Liver (tissue), 3 donors: ENCODE data around the gene ZNF583.

Source experiments
- EGR1 ChIP-seq, 2 donors: IDR thresholded peaks; 2 replicates each; pipeline ENCODE4 v1.6.1; 2016 to 2018; ENCODE audit warnings: antibody characterized with exemption in 2 of 2, low read depth in 2 of 2
- GABPA ChIP-seq, 2 donors: IDR thresholded peaks in 1 of 2; conservative IDR thresholded peaks in 1 of 2; 2 replicates each; pipeline ENCODE4 v1.6.1; 2016; ENCODE audit warnings: antibody characterized with exemption in 2 of 2, mild to moderate bottlenecking in 1 of 2, moderate library complexity in 1 of 2
- HNF4A ChIP-seq, 2 donors: conservative IDR thresholded peaks; 2 replicates each; pipeline ENCODE4 v1.6.1; 2016; ENCODE audit warnings: antibody characterized with exemption in 2 of 2, mild to moderate bottlenecking in 2 of 2
- HNF4G ChIP-seq: IDR thresholded peaks from 2 replicates; pipeline ENCODE4 v1.6.1; 2016; ENCODE audit warnings: antibody characterized with exemption
- JUND ChIP-seq, 2 donors: IDR thresholded peaks; 2 replicates each; pipeline ENCODE4 v1.6.1; 2016; ENCODE audit warnings: antibody characterized with exemption in 2 of 2
- RAD21 ChIP-seq, 2 donors: IDR thresholded peaks; 2 replicates each; pipeline ENCODE4 v1.6.1; 2016; ENCODE audit warnings: antibody characterized with exemption in 2 of 2, mild to moderate bottlenecking in 2 of 2
- SP1 ChIP-seq: IDR thresholded peaks from 2 replicates; pipeline ENCODE4 v1.6.1; 2018; ENCODE audit warnings: antibody characterized with exemption, mild to moderate bottlenecking
- TAF1 ChIP-seq: conservative IDR thresholded peaks from 2 replicates; pipeline ENCODE4 v1.6.1; 2016; ENCODE audit warnings: antibody characterized with exemption, mild to moderate bottlenecking
- YY1 ChIP-seq: IDR thresholded peaks from 2 replicates; pipeline ENCODE4 v1.6.1; 2016; ENCODE audit warnings: antibody characterized with exemption, mild to moderate bottlenecking
- TF ChIP-seq, protein P1 (sequence below): fragments of 150-350 bp; IDR thresholded peaks from 2 replicates; pipeline ENCODE4 v1.5.1; 2017; ENCODE audit warnings: improper control_type of control experiment, low read depth, low read length; ENCODE audit not compliant: missing input control
- TF ChIP-seq, protein P2 (sequence below): IDR thresholded peaks from 2 replicates; pipeline ENCODE4 v1.6.1; 2016; ENCODE audit warnings: antibody characterized with exemption, mild to moderate bottlenecking
- TF ChIP-seq, protein P3 (sequence below): IDR thresholded peaks from 2 replicates; pipeline ENCODE4 v1.6.1; 2016; ENCODE audit warnings: antibody characterized with exemption
- TF ChIP-seq, protein P4 (sequence below): IDR thresholded peaks from 2 replicates; pipeline ENCODE4 v1.6.1; 2016; ENCODE audit warnings: antibody characterized with exemption
- TF ChIP-seq, protein P5 (sequence below): IDR thresholded peaks from 2 replicates; pipeline ENCODE4 v1.6.1; 2016; ENCODE audit warnings: antibody characterized with exemption
- donor health status: healthy.
- donor health status: healthy.

DNA sequence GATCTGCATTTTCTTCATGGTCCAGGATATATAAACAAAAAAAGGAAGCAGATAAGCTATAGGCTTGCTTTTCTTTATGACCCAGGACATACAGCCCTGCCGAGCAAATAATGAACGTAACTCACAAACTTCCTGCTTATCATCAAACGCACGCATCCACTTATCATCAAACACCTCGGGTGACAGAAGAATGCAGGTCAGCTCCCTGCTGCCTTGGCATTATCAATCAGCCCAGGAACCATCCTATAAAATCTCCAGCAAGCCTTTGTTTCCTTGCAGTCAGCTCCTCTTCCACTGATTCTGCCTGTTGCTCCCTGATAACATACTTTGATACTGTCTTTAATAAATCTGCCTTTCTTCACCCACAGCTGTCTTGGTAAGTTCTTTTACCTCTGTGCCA, 5.3 kb upstream of the ZNF583 start:
- TF ChIP-seq, protein P1, sequence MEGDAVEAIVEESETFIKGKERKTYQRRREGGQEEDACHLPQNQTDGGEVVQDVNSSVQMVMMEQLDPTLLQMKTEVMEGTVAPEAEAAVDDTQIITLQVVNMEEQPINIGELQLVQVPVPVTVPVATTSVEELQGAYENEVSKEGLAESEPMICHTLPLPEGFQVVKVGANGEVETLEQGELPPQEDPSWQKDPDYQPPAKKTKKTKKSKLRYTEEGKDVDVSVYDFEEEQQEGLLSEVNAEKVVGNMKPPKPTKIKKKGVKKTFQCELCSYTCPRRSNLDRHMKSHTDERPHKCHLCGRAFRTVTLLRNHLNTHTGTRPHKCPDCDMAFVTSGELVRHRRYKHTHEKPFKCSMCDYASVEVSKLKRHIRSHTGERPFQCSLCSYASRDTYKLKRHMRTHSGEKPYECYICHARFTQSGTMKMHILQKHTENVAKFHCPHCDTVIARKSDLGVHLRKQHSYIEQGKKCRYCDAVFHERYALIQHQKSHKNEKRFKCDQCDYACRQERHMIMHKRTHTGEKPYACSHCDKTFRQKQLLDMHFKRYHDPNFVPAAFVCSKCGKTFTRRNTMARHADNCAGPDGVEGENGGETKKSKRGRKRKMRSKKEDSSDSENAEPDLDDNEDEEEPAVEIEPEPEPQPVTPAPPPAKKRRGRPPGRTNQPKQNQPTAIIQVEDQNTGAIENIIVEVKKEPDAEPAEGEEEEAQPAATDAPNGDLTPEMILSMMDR = no peak
- TF ChIP-seq, protein P2, sequence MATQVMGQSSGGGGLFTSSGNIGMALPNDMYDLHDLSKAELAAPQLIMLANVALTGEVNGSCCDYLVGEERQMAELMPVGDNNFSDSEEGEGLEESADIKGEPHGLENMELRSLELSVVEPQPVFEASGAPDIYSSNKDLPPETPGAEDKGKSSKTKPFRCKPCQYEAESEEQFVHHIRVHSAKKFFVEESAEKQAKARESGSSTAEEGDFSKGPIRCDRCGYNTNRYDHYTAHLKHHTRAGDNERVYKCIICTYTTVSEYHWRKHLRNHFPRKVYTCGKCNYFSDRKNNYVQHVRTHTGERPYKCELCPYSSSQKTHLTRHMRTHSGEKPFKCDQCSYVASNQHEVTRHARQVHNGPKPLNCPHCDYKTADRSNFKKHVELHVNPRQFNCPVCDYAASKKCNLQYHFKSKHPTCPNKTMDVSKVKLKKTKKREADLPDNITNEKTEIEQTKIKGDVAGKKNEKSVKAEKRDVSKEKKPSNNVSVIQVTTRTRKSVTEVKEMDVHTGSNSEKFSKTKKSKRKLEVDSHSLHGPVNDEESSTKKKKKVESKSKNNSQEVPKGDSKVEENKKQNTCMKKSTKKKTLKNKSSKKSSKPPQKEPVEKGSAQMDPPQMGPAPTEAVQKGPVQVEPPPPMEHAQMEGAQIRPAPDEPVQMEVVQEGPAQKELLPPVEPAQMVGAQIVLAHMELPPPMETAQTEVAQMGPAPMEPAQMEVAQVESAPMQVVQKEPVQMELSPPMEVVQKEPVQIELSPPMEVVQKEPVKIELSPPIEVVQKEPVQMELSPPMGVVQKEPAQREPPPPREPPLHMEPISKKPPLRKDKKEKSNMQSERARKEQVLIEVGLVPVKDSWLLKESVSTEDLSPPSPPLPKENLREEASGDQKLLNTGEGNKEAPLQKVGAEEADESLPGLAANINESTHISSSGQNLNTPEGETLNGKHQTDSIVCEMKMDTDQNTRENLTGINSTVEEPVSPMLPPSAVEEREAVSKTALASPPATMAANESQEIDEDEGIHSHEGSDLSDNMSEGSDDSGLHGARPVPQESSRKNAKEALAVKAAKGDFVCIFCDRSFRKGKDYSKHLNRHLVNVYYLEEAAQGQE = no peak
- no peak for TF ChIP-seq YY1
- no peak for TF ChIP-seq GABPA (IDR thresholded peaks at IDR 0.05 in 1 of 2, conservative IDR thresholded peaks at IDR 0.05 in 1 of 2)
- no peak for TF ChIP-seq JUND (IDR thresholded peaks at IDR 0.05)
- TF ChIP-seq, protein P3, sequence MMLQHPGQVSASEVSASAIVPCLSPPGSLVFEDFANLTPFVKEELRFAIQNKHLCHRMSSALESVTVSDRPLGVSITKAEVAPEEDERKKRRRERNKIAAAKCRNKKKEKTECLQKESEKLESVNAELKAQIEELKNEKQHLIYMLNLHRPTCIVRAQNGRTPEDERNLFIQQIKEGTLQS = no peak
- TF ChIP-seq, protein P4, sequence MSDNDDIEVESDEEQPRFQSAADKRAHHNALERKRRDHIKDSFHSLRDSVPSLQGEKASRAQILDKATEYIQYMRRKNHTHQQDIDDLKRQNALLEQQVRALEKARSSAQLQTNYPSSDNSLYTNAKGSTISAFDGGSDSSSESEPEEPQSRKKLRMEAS = no peak
- no peak for TF ChIP-seq HNF4G
- TF ChIP-seq, protein P5, sequence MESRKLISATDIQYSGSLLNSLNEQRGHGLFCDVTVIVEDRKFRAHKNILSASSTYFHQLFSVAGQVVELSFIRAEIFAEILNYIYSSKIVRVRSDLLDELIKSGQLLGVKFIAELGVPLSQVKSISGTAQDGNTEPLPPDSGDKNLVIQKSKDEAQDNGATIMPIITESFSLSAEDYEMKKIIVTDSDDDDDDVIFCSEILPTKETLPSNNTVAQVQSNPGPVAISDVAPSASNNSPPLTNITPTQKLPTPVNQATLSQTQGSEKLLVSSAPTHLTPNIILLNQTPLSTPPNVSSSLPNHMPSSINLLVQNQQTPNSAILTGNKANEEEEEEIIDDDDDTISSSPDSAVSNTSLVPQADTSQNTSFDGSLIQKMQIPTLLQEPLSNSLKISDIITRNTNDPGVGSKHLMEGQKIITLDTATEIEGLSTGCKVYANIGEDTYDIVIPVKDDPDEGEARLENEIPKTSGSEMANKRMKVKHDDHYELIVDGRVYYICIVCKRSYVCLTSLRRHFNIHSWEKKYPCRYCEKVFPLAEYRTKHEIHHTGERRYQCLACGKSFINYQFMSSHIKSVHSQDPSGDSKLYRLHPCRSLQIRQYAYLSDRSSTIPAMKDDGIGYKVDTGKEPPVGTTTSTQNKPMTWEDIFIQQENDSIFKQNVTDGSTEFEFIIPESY = no peak
- no peak for TF ChIP-seq HNF4A (conservative IDR thresholded peaks at IDR 0.05)
- no peak for TF ChIP-seq RAD21 (IDR thresholded peaks at IDR 0.05)
- no peak for TF ChIP-seq EGR1 (IDR thresholded peaks at IDR 0.05; ENCODE audit: low read depth in 2 of 2)
- TF ChIP-seq SP1 = no peak
- no peak for TF ChIP-seq TAF1
